T47D (cell line): ENCODE data around the gene SND1.

Experiments used
- DNase-seq, 2 experiments: peaks; one replicate each; pipeline versions ENCODE4 v3.0.0 to v3.0.0-alpha.2; 2011 to 2012; ENCODE audit warnings: low read depth in 1 of 2, low spot score in 1 of 2
- JUND ChIP-seq: IDR thresholded peaks from 2 replicates; pipeline ENCODE4 v1.6.1; 2012; ENCODE audit warnings: low read depth
- in situ Hi-C: cut with HindIII; loops from 2 replicates; pipeline ENCODE4 v1.10.0; 2016; ENCODE audit warnings: low sequenced_read_pairs, low pct_unique_long_range_greater_than_20kb

The SND1 gene

GRCh38 chr7:127928222-127928621, 276.2 kb downstream of the SND1 start:
- in situ Hi-C loops: no loop called here
- DNase-seq: no peak

GRCh38 chr7:127928852-127929251, 276.9 kb downstream of the SND1 start:
- no peak for DNase-seq
- in situ Hi-C loops: no loop called here
- TF ChIP-seq JUND: no peak

More at GRCh38 chr7:127928222-127928621, 276.2 kb downstream of the SND1 start:
- TF ChIP-seq JUND: no peak

GRCh38 chr7:127930341-127931328, 278.6 kb downstream of the SND1 start:
- no peak for DNase-seq
- in situ Hi-C loops: no loop called here
- TF ChIP-seq JUND: no peak

DNA sequence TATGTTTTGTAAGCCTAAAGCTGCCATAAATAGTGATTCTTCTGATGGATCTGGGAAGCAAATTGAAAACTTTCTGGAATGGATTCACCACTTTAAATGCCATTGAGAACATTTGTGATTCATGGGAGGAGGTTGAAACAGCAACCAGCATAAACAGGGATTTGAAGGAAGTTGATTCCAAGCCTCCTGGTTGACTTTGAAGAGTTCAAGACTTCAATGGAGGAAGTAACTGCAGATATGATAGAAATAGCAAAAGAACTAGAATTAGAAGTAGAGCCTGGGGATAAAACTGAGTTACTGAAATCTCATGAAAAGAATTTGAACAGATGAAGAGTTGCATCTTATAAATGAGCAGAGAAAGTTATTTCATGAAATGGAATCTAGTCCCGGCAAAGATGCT, 280.1 kb downstream of the SND1 start:
- no peak for DNase-seq
- no peak for TF ChIP-seq JUND
- in situ Hi-C loops: no loop called here

- in situ Hi-C loops: no loop called here
- DNase-seq: no peak
- no peak for TF ChIP-seq JUND
Measured at GRCh38 chr7:127932496-127932895, 280.5 kb downstream of the SND1 start.

DNA sequence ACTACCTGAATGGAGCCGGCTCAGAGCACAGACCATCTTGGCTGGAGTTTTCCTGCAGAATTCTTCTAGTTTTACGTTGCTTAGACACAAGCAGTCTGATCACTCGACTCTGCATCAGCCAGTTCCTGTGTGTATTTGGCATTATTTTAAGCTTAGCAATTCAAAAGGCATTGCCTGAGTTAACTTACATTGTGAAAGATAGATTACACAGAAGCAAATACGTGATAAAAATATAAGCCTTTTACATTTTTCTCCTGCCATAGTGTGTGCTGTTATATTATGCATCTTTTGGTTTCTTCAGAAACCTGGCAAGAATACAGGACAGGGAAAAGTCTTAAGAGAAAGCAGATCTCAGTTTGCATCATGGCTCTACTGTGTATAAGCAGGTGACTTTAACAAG, 281.2 kb downstream of the SND1 start:
- in situ Hi-C loops: no loop called here
- no peak for DNase-seq
- TF ChIP-seq JUND: no peak

- in situ Hi-C loops: no loop called here
- no peak for TF ChIP-seq JUND
- DNase-seq: no peak
Measured at GRCh38 chr7:127934711-127935110, 282.7 kb downstream of the SND1 start.

DNA sequence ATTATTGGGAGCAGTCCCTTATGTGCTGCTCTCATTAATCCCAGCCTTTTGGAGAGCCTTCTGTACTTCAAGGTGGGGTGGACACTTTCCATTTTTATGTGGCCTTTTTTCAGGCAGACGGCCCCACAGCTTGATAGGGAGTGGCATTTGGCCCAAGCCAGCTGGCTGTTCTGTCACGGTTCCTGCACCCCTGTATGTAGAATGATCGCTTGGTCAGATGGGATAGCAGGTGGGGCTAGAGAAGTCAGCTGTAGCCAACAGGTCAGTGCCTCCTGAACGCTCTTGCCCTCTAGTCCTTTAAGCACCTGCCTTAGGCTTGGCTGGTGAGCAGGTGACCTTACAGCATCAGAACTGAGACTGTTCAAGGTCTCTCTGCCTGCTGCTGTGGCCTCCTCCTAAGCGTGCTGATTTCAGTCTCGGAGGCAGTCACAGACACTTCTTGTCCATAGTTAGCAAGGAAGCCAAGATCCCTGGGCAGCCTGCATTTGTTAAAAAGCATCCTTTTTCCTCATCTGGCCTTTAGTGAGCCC, 283.9 kb downstream of the SND1 start:
- DNase-seq: no peak
- in situ Hi-C loops: no loop called here
- no peak for TF ChIP-seq JUND

GRCh38 chr7:127937066-127937680, 285.2 kb downstream of the SND1 start:
- in situ Hi-C loops: no loop called here
- no peak for DNase-seq

GRCh38 chr7:127938588-127938987, 286.6 kb downstream of the SND1 start:
- no peak for DNase-seq
- no peak for TF ChIP-seq JUND
- in situ Hi-C loops: no loop called here

More at GRCh38 chr7:127937066-127937680, 285.2 kb downstream of the SND1 start:
- TF ChIP-seq JUND: no peak

GRCh38 chr7:127940381-127941160, 288.6 kb downstream of the SND1 start:
- TF ChIP-seq JUND: no peak
- no peak for DNase-seq
- in situ Hi-C loops: no loop called here

- no peak for TF ChIP-seq JUND
- in situ Hi-C loops: no loop called here
- DNase-seq: no peak
Measured at GRCh38 chr7:127941476-127942210, 289.6 kb downstream of the SND1 start.
